ENCODE data around the gene PIP4K2B. TPM values are rescaled to one million over a fixed set of nuclear protein-coding genes. Genes with fewer than 3 reads are reported as not detected.
A peak's percentile ranks its signal among the peaks of the same experiment; 100 is the strongest.

Gene PIP4K2B
- total RNA-seq, 1 donor from 2014 or later = 21.9 TPM

DNA sequence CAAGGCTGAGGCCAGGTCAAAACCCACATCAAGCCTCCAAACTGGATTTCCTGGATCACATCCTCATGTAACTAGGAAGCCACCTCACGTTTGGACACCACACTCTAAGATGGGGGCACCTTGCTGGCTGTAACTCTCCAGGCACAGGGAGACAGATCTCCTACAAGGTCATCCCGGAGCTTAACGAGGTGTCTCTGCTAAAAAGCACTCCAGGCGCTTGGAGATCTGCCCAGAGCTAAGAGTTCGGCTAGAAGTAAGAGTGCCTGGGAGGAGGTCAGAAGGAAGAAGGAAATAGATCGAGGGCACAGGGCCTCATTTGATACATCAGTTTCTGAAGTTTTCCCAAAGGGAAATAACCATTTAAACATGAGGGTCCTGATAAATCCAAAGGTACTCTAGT is 30.9 kb downstream of the PIP4K2B start:
- peaks cover 22% of the 10 kb centered on the region for H3K36me3 ChIP-seq (ENCODE audit: control insufficient read depth, insufficient read depth, low read length)
- FAIRE-seq (no peak), DNase-seq (ENCODE audit: low read depth) (no peak)
- no peak overlapping the region for H3K4me3 ChIP-seq (ENCODE audit: low read depth, low read length)
- no peaks in the 10 kb centered on the region for H3K27me3 ChIP-seq (ENCODE audit: control insufficient read depth, insufficient read depth, low read length)
- TF ChIP-seq, protein P1, sequence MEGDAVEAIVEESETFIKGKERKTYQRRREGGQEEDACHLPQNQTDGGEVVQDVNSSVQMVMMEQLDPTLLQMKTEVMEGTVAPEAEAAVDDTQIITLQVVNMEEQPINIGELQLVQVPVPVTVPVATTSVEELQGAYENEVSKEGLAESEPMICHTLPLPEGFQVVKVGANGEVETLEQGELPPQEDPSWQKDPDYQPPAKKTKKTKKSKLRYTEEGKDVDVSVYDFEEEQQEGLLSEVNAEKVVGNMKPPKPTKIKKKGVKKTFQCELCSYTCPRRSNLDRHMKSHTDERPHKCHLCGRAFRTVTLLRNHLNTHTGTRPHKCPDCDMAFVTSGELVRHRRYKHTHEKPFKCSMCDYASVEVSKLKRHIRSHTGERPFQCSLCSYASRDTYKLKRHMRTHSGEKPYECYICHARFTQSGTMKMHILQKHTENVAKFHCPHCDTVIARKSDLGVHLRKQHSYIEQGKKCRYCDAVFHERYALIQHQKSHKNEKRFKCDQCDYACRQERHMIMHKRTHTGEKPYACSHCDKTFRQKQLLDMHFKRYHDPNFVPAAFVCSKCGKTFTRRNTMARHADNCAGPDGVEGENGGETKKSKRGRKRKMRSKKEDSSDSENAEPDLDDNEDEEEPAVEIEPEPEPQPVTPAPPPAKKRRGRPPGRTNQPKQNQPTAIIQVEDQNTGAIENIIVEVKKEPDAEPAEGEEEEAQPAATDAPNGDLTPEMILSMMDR (IDR thresholded peaks at IDR 0.05; ENCODE audit: insufficient read depth, low read length, severe bottlenecking) = no peak

DNA sequence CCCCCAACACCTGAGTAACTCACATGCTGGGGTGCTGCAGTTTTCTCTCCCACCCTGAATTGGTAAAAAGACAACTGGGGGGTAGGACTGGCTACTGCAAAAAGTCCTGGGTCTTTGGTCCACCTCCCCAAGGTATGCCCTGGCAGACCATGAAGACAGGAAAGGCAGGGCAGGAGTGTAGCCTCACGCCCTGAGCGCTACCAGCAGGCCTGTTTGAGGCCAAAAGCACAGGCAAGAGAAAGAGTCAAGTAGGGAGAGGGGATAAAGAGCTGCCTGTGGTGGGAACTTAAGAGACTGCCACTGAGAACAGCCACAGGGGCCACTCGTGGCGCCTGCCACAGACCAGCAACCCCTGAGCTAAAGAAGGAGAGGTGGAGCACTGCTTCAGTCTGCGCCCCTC is 33.0 kb downstream of the PIP4K2B start:
- H3K27me3 ChIP-seq (ENCODE audit: control insufficient read depth, insufficient read depth, low read length) = no peaks in the 10 kb centered on the region
- peaks cover 25% of the 10 kb centered on the region for H3K36me3 ChIP-seq (ENCODE audit: control insufficient read depth, insufficient read depth, low read length)
- TF ChIP-seq, protein P1 (IDR thresholded peaks at IDR 0.05; ENCODE audit: insufficient read depth, low read length, severe bottlenecking) = no peak
- DNase-seq (ENCODE audit: low read depth) = no peak
- no peak for FAIRE-seq
- H3K4me3 ChIP-seq (ENCODE audit: low read depth, low read length) = no peak overlapping the region

DNA sequence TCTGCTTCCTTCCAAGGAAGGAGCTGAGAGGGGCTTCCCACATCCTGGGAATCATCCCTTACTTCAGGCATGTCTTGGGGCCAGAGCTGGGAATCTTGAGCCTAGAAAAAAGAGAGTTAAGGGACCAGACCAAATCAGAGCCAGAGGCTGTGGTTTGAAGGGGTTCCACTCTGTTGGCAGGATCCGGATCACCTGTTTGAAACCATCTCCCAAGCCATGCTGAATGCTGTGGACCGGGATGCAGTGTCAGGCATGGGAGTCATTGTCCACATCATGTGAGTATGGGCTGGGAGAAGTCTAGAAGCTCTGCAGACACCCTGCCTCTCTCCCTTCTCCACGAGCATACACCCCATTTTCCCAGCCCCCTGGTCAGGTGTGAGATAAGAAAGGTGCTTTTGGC is 37.1 kb downstream of the PIP4K2B start:
- DNase-seq (ENCODE audit: low read depth) = no peak
- Histone ChIP-seq H3K36me3 (ENCODE audit: control insufficient read depth, insufficient read depth, low read length) (peaks cover 23% of the 10 kb centered on the region), H3K4me3 (ENCODE audit: low read depth, low read length) (no peak overlapping the region), H3K27me3 (ENCODE audit: control insufficient read depth, insufficient read depth, low read length) (no peaks in the 10 kb centered on the region)
- TF ChIP-seq, protein P1 (IDR thresholded peaks at IDR 0.05; ENCODE audit: insufficient read depth, low read length, severe bottlenecking) = no peak
- FAIRE-seq = no peak

DNA sequence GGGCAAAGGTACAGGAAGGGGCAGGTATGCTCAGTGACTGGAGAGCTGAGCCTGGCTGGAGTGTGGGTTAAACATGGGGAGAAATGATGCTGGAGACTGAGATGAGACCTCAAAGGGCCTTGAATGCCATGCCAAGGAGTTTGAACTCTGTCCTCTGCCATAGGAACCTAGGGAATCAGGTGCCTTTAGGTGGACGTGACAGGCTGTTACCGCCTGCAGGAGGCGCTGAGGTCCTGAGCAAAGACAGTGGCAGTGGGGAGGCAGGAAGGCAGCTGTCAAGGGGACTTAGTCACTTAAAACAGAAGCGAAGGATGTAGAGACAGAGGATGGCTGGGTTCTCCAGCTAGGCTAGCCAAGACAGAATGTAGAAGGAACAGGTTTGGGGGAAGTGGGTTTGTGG is 37.7 kb downstream of the PIP4K2B start:
- DNase-seq (ENCODE audit: low read depth) = peak; percentile 36

DNA sequence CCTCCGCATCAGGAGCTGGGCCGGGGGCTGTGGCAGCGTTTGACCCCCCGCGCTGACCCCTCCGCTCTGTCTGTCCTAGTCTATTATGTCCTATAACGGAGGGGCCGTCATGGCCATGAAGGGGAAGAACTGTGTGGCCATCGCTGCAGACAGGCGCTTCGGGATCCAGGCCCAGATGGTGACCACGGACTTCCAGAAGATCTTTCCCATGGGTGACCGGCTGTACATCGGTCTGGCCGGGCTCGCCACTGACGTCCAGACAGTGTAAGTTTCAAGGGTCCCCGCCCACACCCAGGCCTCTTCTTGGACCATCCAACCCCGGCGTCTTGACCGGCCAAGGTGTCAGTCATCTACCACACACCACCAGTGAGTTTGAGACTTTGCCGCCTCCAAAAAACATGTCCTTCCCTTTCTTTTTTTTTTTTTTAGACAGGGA is 46.3 kb downstream of the PIP4K2B start:
- Histone ChIP-seq H3K27me3 (ENCODE audit: control insufficient read depth, insufficient read depth, low read length) (no peaks in the 10 kb centered on the region), H3K36me3 (ENCODE audit: control insufficient read depth, insufficient read depth, low read length) (peaks cover 10% of the 10 kb centered on the region), H3K4me3 (ENCODE audit: low read depth, low read length) (peak overlapping the region; percentile 75)
- FAIRE-seq (no peak), DNase-seq (ENCODE audit: low read depth) (no peak)
- TF ChIP-seq, protein P1 (IDR thresholded peaks at IDR 0.05; ENCODE audit: insufficient read depth, low read length, severe bottlenecking) = no peak

More for the DNA sequence above, 37.7 kb downstream of the PIP4K2B start:
- no peaks in the 10 kb centered on the region for H3K27me3 ChIP-seq (ENCODE audit: control insufficient read depth, insufficient read depth, low read length)
- H3K4me3 ChIP-seq (ENCODE audit: low read depth, low read length) = no peak overlapping the region
- TF ChIP-seq, protein P1 (IDR thresholded peaks at IDR 0.05; ENCODE audit: insufficient read depth, low read length, severe bottlenecking) = peak; percentile 43
- H3K36me3 ChIP-seq (ENCODE audit: control insufficient read depth, insufficient read depth, low read length) = peaks cover 25% of the 10 kb centered on the region
- no peak for FAIRE-seq

Measured in bronchial epithelial cell (primary cell).